ENCODE measurements around the gene SVOPL. TPM values are rescaled to one million over a fixed set of nuclear protein-coding genes. Genes with fewer than 3 reads are reported as not detected.

The SVOPL gene
- total RNA-seq, 2 donors from 2014 or later: 3.7 TPM; not detected in 1

DNA sequence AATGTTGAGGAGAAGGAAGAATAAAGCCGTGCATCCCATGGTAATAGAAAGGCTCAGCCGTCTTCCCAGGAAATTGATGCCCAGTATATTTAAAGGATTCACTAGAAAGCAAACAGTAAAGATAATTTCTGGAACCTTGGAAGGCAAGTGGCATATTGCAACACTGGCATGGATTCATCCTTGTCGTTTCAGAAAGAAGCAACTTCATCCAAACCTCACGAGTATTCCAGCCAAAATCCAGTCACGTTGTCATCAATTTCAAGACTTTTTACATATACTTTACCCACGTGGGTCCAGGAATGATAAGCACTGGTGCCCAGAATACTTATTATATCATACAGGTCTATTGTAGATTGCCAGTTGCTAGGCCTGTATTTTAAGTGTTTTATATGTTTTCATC, 73.8 kb downstream of the SVOPL start:
- H3K9me3 ChIP-seq: no peaks in the 10 kb centered on the region
- no peak overlapping the region for H3K27ac ChIP-seq
- H3K4me1 ChIP-seq (ENCODE audit: control insufficient read depth in 1 of 2, low read depth in 2 of 2): no peaks in the 10 kb centered on the region
- H3K4me3 ChIP-seq: no peak overlapping the region
- no peak for ATAC-seq (ENCODE audit: insufficient number of reproducible peaks, low FRiP score, low read depth)
- H3K27me3 ChIP-seq (replicated peaks; ENCODE audit: insufficient read depth): no peaks in the 10 kb centered on the region
- H3K36me3 ChIP-seq: no peaks in the 10 kb centered on the region
- DNase-seq (ENCODE audit: low spot score): no peak
- TF ChIP-seq, protein P1, sequence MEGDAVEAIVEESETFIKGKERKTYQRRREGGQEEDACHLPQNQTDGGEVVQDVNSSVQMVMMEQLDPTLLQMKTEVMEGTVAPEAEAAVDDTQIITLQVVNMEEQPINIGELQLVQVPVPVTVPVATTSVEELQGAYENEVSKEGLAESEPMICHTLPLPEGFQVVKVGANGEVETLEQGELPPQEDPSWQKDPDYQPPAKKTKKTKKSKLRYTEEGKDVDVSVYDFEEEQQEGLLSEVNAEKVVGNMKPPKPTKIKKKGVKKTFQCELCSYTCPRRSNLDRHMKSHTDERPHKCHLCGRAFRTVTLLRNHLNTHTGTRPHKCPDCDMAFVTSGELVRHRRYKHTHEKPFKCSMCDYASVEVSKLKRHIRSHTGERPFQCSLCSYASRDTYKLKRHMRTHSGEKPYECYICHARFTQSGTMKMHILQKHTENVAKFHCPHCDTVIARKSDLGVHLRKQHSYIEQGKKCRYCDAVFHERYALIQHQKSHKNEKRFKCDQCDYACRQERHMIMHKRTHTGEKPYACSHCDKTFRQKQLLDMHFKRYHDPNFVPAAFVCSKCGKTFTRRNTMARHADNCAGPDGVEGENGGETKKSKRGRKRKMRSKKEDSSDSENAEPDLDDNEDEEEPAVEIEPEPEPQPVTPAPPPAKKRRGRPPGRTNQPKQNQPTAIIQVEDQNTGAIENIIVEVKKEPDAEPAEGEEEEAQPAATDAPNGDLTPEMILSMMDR (IDR thresholded peaks at IDR 0.05): no peak

DNA sequence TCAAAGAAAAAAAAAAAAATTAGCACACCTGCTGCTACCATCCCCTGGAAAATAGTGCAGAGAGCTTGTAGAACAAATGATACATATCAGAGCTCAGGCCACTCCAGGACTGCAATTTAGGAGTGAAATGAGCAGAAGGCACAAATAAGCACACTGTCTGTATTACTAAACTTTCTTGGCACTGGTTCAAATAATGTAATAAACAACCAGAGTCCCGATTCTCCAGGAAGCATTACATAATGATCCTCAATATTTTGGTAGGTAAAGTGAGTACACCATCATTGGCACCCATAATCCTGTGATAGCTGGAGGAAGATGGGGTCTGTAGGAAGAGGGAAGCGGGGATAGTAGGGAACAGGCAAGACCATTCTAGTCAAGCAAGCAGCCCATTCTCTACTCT, 74.3 kb downstream of the SVOPL start:
- no peaks in the 10 kb centered on the region for H3K27me3 ChIP-seq (replicated peaks; ENCODE audit: insufficient read depth)
- TF ChIP-seq, protein P1 (IDR thresholded peaks at IDR 0.05): no peak
- ATAC-seq (ENCODE audit: insufficient number of reproducible peaks, low FRiP score, low read depth) (no peak), DNase-seq (ENCODE audit: low spot score) (no peak)
- H3K4me3 ChIP-seq: no peak overlapping the region
- no peaks in the 10 kb centered on the region for H3K36me3 ChIP-seq
- no peaks in the 10 kb centered on the region for H3K9me3 ChIP-seq
- no peak overlapping the region for H3K27ac ChIP-seq
- no peaks in the 10 kb centered on the region for H3K4me1 ChIP-seq (ENCODE audit: control insufficient read depth in 1 of 2, low read depth in 2 of 2)

DNA sequence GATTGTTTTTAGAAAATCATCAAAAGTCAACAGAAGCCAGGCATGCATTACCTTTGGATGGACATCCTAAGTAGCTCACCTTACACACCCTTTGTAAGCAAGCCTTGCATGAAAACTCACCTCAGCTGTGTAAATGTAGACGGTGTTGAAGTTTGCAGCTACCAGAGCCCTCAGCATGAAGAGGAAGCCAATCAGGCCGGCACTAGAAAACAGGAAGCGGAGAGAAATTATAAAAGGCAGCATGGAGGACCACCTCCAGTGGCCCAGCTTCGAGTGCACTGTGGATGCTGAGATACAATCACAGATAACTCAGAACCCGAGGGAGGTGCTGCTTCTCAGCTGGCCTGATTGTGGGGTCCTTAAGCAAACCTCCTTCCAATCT, 75.3 kb downstream of the SVOPL start:
- no peaks in the 10 kb centered on the region for H3K27me3 ChIP-seq (replicated peaks; ENCODE audit: insufficient read depth)
- no peak overlapping the region for H3K27ac ChIP-seq
- H3K4me3 ChIP-seq: no peak overlapping the region
- no peaks in the 10 kb centered on the region for H3K9me3 ChIP-seq
- no peaks in the 10 kb centered on the region for H3K4me1 ChIP-seq (ENCODE audit: control insufficient read depth in 1 of 2, low read depth in 2 of 2)
- TF ChIP-seq, protein P1 (IDR thresholded peaks at IDR 0.05): no peak
- no peak for ATAC-seq (ENCODE audit: insufficient number of reproducible peaks, low FRiP score, low read depth)
- H3K36me3 ChIP-seq: no peaks in the 10 kb centered on the region
- DNase-seq (ENCODE audit: low spot score): no peak

DNA sequence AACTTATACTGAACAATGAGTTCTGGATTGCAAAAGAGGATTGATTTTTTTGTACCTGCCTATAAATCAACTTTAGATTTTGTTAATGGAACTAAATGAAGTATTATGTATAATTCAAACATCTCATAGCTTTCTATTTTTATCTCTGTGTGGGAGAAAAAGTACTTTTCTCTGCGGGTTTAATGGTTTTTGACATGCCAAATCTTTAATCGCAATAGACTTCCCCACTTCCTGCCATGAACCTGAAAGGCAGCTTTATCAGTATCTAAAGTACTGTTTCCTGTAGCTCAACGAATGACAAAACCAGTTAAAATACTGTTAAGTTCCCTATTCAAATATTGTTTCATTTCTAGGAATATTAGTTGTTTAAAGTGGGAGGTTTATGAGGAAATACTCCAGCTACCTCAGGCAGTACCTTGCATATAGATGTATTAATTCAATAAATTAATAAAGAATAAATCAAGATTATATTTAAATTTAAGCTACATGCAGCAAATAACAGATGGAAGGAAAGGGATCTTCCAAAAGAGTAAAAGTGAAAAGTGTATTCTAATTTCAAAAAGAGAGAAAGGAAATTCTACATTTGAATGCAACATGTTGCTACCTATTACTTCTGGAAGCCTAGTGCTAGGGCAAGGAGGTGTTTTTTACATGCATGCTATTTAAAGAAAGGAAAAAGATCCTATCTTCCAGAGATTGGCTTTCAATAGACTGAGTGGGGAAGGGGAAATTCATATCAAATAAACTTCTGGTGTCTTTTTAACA, 75.9 kb downstream of the SVOPL start:
- no peak for ATAC-seq (ENCODE audit: insufficient number of reproducible peaks, low FRiP score, low read depth)
- Histone ChIP-seq H3K27ac (no peak overlapping the region), H3K9me3 (no peaks in the 10 kb centered on the region), H3K27me3 (replicated peaks; ENCODE audit: insufficient read depth) (no peaks in the 10 kb centered on the region), H3K4me1 (ENCODE audit: control insufficient read depth in 1 of 2, low read depth in 2 of 2) (no peaks in the 10 kb centered on the region), H3K4me3 (no peak overlapping the region), H3K36me3 (no peaks in the 10 kb centered on the region)
- TF ChIP-seq, protein P1 (IDR thresholded peaks at IDR 0.05): no peak
- no peak for DNase-seq (ENCODE audit: low spot score)

DNA sequence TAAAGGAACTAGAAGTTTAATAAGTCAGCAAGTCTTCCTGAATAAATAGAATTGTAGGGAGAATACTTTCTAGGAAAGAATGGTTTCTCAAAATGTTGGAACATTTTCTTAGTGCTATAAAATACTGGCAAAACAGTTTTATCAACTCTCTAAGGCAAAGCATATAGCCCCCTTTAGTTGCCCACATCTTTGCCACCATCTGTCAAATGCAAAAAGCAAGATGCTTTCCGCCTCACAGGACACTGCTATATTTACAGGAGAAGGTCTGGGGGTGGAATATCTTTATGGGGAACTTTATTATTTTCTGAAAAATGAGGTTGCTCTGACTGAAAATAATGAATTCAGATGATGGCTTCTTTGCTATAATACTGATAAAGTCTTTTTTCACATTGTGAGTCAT, 78.3 kb downstream of the SVOPL start:
- H3K4me1 ChIP-seq (ENCODE audit: control insufficient read depth in 1 of 2, low read depth in 2 of 2): no peaks in the 10 kb centered on the region
- no peak overlapping the region for H3K27ac ChIP-seq
- TF ChIP-seq, protein P1 (IDR thresholded peaks at IDR 0.05): no peak
- H3K27me3 ChIP-seq (replicated peaks; ENCODE audit: insufficient read depth): no peaks in the 10 kb centered on the region
- no peak overlapping the region for H3K4me3 ChIP-seq
- no peaks in the 10 kb centered on the region for H3K9me3 ChIP-seq
- no peaks in the 10 kb centered on the region for H3K36me3 ChIP-seq
- no peak for ATAC-seq (ENCODE audit: insufficient number of reproducible peaks, low FRiP score, low read depth)
- DNase-seq (ENCODE audit: low spot score): no peak

Measured in thoracic aorta (tissue), 2 donors.